Caki2 (cell line): ENCODE results near the gene AIF1. TPM values are rescaled to one million over a fixed set of nuclear protein-coding genes. Genes with fewer than 3 reads are reported as not detected.
A peak's percentile ranks its signal among the peaks of the same experiment; 100 is the strongest.

Source experiments
- DNase-seq: peaks from one replicate; pipeline ENCODE4 v3.0.0-alpha.2; 2015; ENCODE audit warnings: low read depth
- in situ Hi-C: cut with HindIII; loops from 2 replicates; pipeline ENCODE4 v1.10.0; 2016; ENCODE audit warnings: low sequenced_read_pairs, low pct_unique_long_range_greater_than_20kb, mixed read lengths
- total RNA-seq: library from RNA; depleted of rRNA; stranded (reverse); fragments of >200 nt; shearing (Covaris generic); gene quantifications from 2 replicates; pipeline ENCODE4 v1.2.3, GENCODE V29; 2014; ENCODE audit warnings: low replicate concordance

The AIF1 gene
- total RNA-seq, 1 experiment from 2014 or later = not detected

GRCh38 chr6:31658158-31658688, 43.2 kb downstream of the AIF1 start:
- DNase-seq = no peak
- in situ Hi-C loops = no loop called here

- DNase-seq = no peak
- in situ Hi-C loops = no loop called here
Observed at GRCh38 chr6:31658983-31659648, 44.1 kb downstream of the AIF1 start.

- in situ Hi-C loops = no loop called here
- DNase-seq = no peak
Observed at GRCh38 chr6:31659649-31660380, 44.8 kb downstream of the AIF1 start.

DNA sequence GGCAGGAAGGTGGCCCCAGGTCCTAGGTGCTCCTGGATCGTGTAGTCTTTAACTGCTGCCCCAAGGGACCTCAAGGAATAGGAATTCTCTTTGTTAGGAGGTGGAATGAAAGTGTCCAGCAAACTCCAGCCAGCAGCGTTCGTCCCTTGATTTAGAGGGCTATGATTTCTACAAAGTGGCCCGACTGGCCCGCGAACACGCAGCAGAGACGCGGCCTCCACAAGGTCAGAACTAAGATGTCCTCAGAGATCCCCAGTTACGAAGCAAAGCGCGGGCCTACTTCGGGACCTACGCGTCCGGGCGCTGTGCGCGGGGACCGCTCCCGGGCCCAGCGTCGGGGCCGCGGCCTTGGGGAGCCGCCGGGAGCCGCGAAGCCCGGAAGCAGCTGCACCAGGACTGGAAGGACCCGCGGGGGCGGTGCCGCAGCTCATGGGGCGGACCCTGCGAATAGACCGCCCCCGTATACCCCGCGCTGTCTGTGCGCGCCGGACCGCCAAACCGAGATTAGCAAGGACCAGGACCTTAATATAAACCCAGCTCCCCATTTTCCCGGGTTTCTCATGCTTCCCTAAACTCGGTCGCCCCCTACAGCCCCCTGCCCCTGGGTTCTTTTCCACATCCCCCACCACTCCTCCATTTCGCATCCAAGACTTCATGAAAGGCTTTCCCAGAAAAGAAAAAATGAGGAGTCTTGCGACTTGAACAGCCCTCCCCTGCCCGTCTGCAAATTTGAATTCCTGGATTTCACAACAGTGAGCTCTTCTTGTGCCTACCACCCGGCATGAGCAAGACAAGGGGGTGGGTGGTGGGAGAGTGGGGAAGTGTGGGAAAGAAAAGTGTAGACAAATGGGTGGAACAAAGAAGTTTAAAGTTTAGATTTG, 45.6 kb downstream of the AIF1 start, which contains the start of gene C6orf47:
Gene C6orf47 (minus strand): TSS at position 398 of the 881 bp plus-strand sequence. CDS start 831 bp downstream, outside the sequence.
- in situ Hi-C loops = no loop called here
- DNase-seq = peak; percentile 72

- in situ Hi-C loops = no loop called here
- no peak for DNase-seq
Observed at GRCh38 chr6:31661262-31662123, 46.5 kb downstream of the AIF1 start.

DNA sequence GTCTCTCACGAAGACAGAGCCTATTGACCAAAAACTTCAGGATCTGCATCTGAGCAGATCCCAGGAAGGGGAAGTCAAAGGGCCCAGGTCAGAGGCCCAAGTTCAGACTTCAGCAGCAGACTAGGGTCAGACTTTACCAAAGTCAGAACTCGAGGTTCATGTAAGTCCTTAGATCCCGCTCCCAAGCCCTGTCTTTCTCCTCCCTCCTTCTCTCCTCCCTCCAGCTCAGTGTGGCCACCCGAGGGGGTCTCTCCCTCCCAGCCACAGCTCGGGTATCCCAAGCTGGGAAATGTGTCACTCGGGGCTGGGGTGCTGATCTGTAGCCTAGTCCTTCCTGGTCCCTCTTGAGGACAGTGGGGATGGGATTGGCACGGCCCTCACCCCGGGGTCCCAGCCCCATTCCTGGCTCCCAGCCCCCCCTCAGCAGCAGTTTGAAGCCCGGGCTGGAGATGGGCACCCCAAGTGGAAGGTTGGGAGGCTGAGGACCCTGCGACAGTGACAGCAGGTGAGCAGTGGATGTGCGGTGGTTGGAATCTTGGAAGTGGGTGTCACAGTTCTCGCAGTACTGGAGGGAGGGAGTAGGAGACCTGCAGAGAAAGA, 47.2 kb downstream of the AIF1 start:
- in situ Hi-C loops = no loop called here
- no peak for DNase-seq

DNA sequence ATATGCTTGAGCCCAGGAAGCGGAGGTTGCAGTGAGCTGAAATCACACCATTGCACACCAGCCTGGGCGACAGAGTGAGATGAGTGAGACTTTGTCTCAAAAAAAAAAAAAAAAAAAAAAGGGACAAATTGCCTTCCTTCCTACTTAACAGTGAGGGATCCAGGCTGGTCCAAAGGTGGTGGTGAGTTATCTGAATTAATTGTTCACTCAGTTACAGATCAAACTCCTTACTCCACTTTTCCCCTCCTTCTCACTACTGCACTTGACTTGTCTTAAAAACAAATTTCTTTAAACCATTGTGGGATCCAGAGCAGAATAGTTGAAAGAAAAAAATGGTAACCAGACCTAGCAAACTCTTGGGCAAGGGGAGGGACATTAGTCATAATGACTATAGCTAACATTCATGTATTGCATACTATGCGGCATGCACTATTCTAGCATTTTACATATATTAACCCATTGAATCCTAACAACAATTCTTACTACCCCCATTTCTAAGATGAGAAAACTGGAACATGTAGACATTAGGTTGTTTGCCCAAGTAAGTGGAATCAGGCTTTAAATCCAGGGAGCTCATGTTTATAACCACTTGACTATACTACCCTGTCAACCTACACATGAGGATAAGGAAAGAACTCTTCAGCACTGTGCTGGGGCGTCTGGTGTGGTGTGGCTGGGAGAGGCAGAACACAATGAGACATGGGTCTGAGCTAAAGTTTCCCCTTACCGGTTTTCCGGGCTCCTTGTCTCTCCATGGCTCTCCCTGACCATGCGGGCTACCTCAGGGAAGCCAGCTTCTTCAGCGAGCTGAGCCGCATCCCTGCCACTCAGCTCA, 48.3 kb downstream of the AIF1 start:
- no peak for DNase-seq
- in situ Hi-C loops = no loop called here

GRCh38 chr6:31663961-31664789, 49.1 kb downstream of the AIF1 start:
- DNase-seq = peak; percentile 34
- in situ Hi-C loops = no loop called here

GRCh38 chr6:31664790-31665500, 49.9 kb downstream of the AIF1 start, which contains the start of gene GPANK1:
TSS of gene GPANK1 (minus strand) at chr6:31664997. CDS start at chr6:31664478, 519 bp downstream.
- in situ Hi-C loops = no loop called here
- peak; percentile 87 for DNase-seq

DNA sequence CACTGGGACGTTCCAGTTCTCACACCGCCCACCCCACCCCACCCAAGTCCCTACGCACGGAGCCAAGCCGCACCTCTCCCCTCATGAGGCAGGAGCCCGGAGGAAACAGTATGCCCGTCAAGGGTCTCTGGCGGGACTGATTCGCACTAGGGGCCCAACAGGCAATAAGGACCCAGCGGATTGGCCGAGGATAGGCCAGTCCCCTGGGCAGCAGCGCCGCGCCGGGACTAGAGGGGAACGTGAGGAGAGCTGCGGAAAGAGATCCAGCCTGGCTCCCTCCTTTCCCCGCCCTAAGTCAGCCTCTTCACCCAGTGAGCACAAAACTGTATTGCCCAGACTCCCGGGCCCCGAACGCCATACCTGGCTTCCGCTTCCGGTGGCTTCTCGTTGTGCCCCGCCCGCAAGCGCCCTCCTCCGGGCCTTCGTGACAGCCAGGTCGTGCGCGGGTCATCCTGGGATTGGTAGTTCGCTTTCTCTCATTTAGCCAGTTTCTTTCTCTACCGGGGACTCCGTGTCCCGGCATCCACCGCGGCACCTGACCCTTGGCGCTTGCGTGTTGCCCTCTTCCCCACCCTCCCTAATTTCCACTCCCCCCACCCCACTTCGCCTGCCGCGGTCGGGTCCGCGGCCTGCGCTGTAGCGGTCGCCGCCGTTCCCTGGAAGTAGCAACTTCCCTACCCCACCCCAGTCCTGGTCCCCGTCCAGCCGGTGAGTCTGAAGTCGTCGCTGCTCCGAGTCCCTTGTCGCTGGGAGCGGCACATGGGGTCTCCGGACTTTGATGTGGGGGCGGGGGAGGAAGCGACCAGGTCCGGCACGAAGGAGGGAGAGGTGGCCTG, 50.7 kb downstream of the AIF1 start, which contains the start of gene CSNK2B:
Gene CSNK2B (plus strand): TSS at position 580 of the 836 bp plus-strand sequence. CDS start 752 bp downstream, outside the sequence.
- in situ Hi-C loops = no loop called here
- peak; percentile 98 for DNase-seq

- in situ Hi-C loops = no loop called here
Observed at GRCh38 chr6:31666337-31666965, 51.4 kb downstream of the AIF1 start.

More at GRCh38 chr6:31666337-31666965, 51.4 kb downstream of the AIF1 start:
- DNase-seq = no peak
